Nephron (organoid): ENCODE measurements around the gene SLC11A2.
A peak's percentile ranks its signal among the peaks of the same experiment; 100 is the strongest.

Source experiments
- H3K27ac Mint-ChIP-seq, 3 experiments: 2 replicates each; pipeline ENCODE4 v1.8.0; 2020; ENCODE audit warnings: mixed read lengths in 3 of 3, mild to moderate bottlenecking in 2 of 3, moderate library complexity in 1 of 3
- H3K27me3 Mint-ChIP-seq: 2 replicates; pipeline ENCODE4 v1.8.0; 2021; ENCODE audit warnings: low read depth, mild to moderate bottlenecking, moderate library complexity, mixed read lengths
- H3K36me3 Mint-ChIP-seq: 2 replicates; pipeline ENCODE4 v1.8.0; 2020; ENCODE audit warnings: low read depth, mixed read lengths
- H3K4me1 Mint-ChIP-seq: 2 replicates; pipeline ENCODE4 v1.8.0; 2020; ENCODE audit warnings: mixed read lengths
- H3K4me3 Mint-ChIP-seq, 3 experiments: 2 replicates each; pipeline ENCODE4 v1.8.0; 2020; ENCODE audit warnings: mild to moderate bottlenecking in 3 of 3, mixed read lengths in 3 of 3, moderate library complexity in 2 of 3
- H3K9me3 Mint-ChIP-seq: 2 replicates; pipeline ENCODE4 v1.8.0; 2020; ENCODE audit warnings: mixed read lengths
- CTCF ChIP-seq, 3 experiments: fragments of 200-600 bp; sonication (generic); IDR thresholded peaks; one replicate each; pipeline ENCODE4 v1.5.0; 2021; ENCODE audit warnings: antibody characterized with exemption in 3 of 3; ENCODE audit not compliant: unreplicated experiment in 3 of 3

SLC11A2 gene

GRCh38 chr12:51008329-51009055 lies 17.7 kb downstream of the SLC11A2 start:
- Mint-ChIP-seq H3K4me1 (peaks cover 28% of the 10 kb centered on the region), H3K9me3 (no peaks in the 10 kb centered on the region), H3K4me3 (no peak overlapping the region), H3K27me3 (no peaks in the 10 kb centered on the region), H3K27ac (peak overlapping the region in 2 of 3 experiments; percentile 38 to 67), H3K36me3 (peaks cover 46% of the 10 kb centered on the region)
- no peak for TF ChIP-seq CTCF (IDR thresholded peaks at IDR 0.05; ENCODE audit: unreplicated experiment in 3 of 3)

- Mint-ChIP-seq H3K36me3 (peaks cover 58% of the 10 kb centered on the region), H3K4me1 (peaks cover 10% of the 10 kb centered on the region), H3K27me3 (no peaks in the 10 kb centered on the region), H3K27ac (peak overlapping the region in 2 of 3 experiments; percentile 26 to 90), H3K9me3 (no peaks in the 10 kb centered on the region), H3K4me3 (no peak overlapping the region)
- TF ChIP-seq CTCF (IDR thresholded peaks at IDR 0.05; ENCODE audit: unreplicated experiment in 3 of 3) = no peak
Measured at GRCh38 chr12:51005671-51006070, 20.5 kb downstream of the SLC11A2 start.

GRCh38 chr12:51005030-51005429 lies 21.2 kb downstream of the SLC11A2 start:
- Mint-ChIP-seq H3K9me3 (no peaks in the 10 kb centered on the region), H3K4me1 (peaks cover 6% of the 10 kb centered on the region), H3K4me3 (no peak overlapping the region), H3K36me3 (peaks cover 65% of the 10 kb centered on the region), H3K27ac (peak overlapping the region; percentile 26 to 90 (median 51)), H3K27me3 (no peaks in the 10 kb centered on the region)
- TF ChIP-seq CTCF (IDR thresholded peaks at IDR 0.05; ENCODE audit: unreplicated experiment in 3 of 3) = no peak

- peaks cover 68% of the 10 kb centered on the region for H3K36me3 Mint-ChIP-seq
- no peak overlapping the region for H3K27ac Mint-ChIP-seq
- H3K4me1 Mint-ChIP-seq = peaks cover 6% of the 10 kb centered on the region
- H3K9me3 Mint-ChIP-seq = no peaks in the 10 kb centered on the region
- H3K4me3 Mint-ChIP-seq = no peak overlapping the region
- no peak for TF ChIP-seq CTCF (IDR thresholded peaks at IDR 0.05; ENCODE audit: unreplicated experiment in 3 of 3)
- no peaks in the 10 kb centered on the region for H3K27me3 Mint-ChIP-seq
Measured at GRCh38 chr12:51004504-51004903, 21.7 kb downstream of the SLC11A2 start.

GRCh38 chr12:51001799-51002198 lies 24.4 kb downstream of the SLC11A2 start:
- peaks cover 63% of the 10 kb centered on the region for H3K36me3 Mint-ChIP-seq
- no peak overlapping the region for H3K27ac Mint-ChIP-seq
- H3K27me3 Mint-ChIP-seq = no peaks in the 10 kb centered on the region
- no peaks in the 10 kb centered on the region for H3K4me1 Mint-ChIP-seq
- TF ChIP-seq CTCF (IDR thresholded peaks at IDR 0.05; ENCODE audit: unreplicated experiment in 3 of 3) = no peak
- H3K9me3 Mint-ChIP-seq = no peaks in the 10 kb centered on the region
- no peak overlapping the region for H3K4me3 Mint-ChIP-seq

GRCh38 chr12:51000245-51000644 lies 25.9 kb downstream of the SLC11A2 start:
- Mint-ChIP-seq H3K4me1 (no peaks in the 10 kb centered on the region), H3K4me3 (no peak overlapping the region), H3K27ac (no peak overlapping the region), H3K27me3 (no peaks in the 10 kb centered on the region), H3K36me3 (peaks cover 63% of the 10 kb centered on the region), H3K9me3 (no peaks in the 10 kb centered on the region)
- no peak for TF ChIP-seq CTCF (IDR thresholded peaks at IDR 0.05; ENCODE audit: unreplicated experiment in 3 of 3)
